IMR-90 (cell line): ENCODE data around the gene PHLDB1. TPM values are rescaled to one million over a fixed set of nuclear protein-coding genes. Genes with fewer than 3 reads are reported as not detected.

Experiments
- ATAC-seq: fragments of 200-7000 bp; cut with Tn5 transposase; 2 replicates; pipeline ENCODE4 v1.9.1; 2020; ENCODE audit warnings: low read depth, mild to moderate bottlenecking, moderate library complexity
- BruUV-seq: library from RNA; stranded (reverse); fragments of 400-500 nt; replicated peaks from 2 replicates; lab custom pipeline; 2021; lab: Mats Ljungman, UMichigan
- CTCF ChIA-PET: fragments of 300-600 bp; formaldehyde crosslinking; extraction: SDS; loops from one replicate; lab custom pipeline; 2021; ENCODE audit warnings: antibody characterized with exemption; lab: Yijun Ruan, JAX
- POLR2A ChIA-PET: fragments of 300-600 bp; sonication (Branson Sonifier 250); formaldehyde crosslinking; loops from one replicate; lab custom pipeline; 2022; ENCODE audit warnings: antibody characterized with exemption; ENCODE audit not compliant: unreplicated experiment; lab: Charles Lee
- DNase-seq: peaks from one replicate; pipeline ENCODE4 v3.0.0; 2013
- H2AFZ ChIP-seq: replicated peaks from 2 replicates; pipeline ENCODE3; 2013; ENCODE audit warnings: low read length, mild to moderate bottlenecking; ENCODE audit not compliant: poor library complexity
- H2AK5ac ChIP-seq: 2 replicates; pipeline ENCODE4 v1.6.1; 2013; ENCODE audit warnings: low read depth, low read length, inconsistent platforms
- H2AK9ac ChIP-seq: replicated peaks from 2 replicates; pipeline ENCODE3; 2013; ENCODE audit warnings: mild to moderate bottlenecking, low read depth, low read length, moderate library complexity; ENCODE audit not compliant: poor library complexity
- H2BK120ac ChIP-seq: 2 replicates; pipeline ENCODE4 v1.6.1; 2013; ENCODE audit warnings: low read depth, low read length, inconsistent platforms
- H2BK15ac ChIP-seq: 3 replicates; pipeline ENCODE4 v1.6.1; 2013; ENCODE audit warnings: low read depth, low read length, inconsistent platforms
- H2BK20ac ChIP-seq: 2 replicates; pipeline ENCODE4 v1.6.1; 2013; ENCODE audit warnings: low read depth, mild to moderate bottlenecking, inconsistent platforms, low read length, moderate library complexity
- H2BK5ac ChIP-seq: 2 replicates; pipeline ENCODE4 v1.6.1; 2013; ENCODE audit warnings: mild to moderate bottlenecking, low read depth, low read length, inconsistent platforms; ENCODE audit not compliant: poor library complexity, severe bottlenecking
- H3K14ac ChIP-seq: replicated peaks from 2 replicates; pipeline ENCODE4 v1.6.1; 2013; ENCODE audit warnings: low read depth, low read length, inconsistent platforms
- H3K18ac ChIP-seq: 2 replicates; pipeline ENCODE4 v1.6.1; 2013; ENCODE audit warnings: low read depth, low read length, control low read depth
- H3K23ac ChIP-seq: 2 replicates; pipeline ENCODE4 v1.6.1; 2013; ENCODE audit warnings: low read depth, low read length, inconsistent platforms
- H3K27ac ChIP-seq: 2 replicates; pipeline ENCODE4 v1.5.1; 2013; ENCODE audit warnings: mild to moderate bottlenecking, control low read depth, low read length; ENCODE audit not compliant: insufficient read depth
- H3K27me3 ChIP-seq: 2 replicates; pipeline ENCODE4 v1.6.1; 2013; ENCODE audit warnings: low read length; ENCODE audit not compliant: control insufficient read depth, insufficient read depth
- H3K36me3 ChIP-seq: 2 replicates; pipeline ENCODE4 v1.6.1; 2013; ENCODE audit warnings: low read length, mixed read lengths; ENCODE audit not compliant: control insufficient read depth, insufficient read depth
- H3K4ac ChIP-seq: 2 replicates; pipeline ENCODE4 v1.6.1; 2013; ENCODE audit warnings: low read depth, low read length, inconsistent platforms
- H3K4me1 ChIP-seq: 2 replicates; pipeline ENCODE4 v1.6.1; 2013; ENCODE audit warnings: low read length, mixed read lengths; ENCODE audit not compliant: control insufficient read depth, insufficient read depth
- H3K4me2 ChIP-seq: 2 replicates; pipeline ENCODE4 v1.6.1; 2013; ENCODE audit warnings: low read depth, mild to moderate bottlenecking, control low read depth, low read length, moderate library complexity
- H3K4me3 ChIP-seq: 2 replicates; pipeline ENCODE4 v1.5.1; 2013; ENCODE audit warnings: low read depth, mild to moderate bottlenecking, control low read depth, low read length, moderate library complexity; ENCODE audit not compliant: insufficient read depth
- H3K56ac ChIP-seq: 2 replicates; pipeline ENCODE4 v1.6.1; 2013; ENCODE audit warnings: low read length, inconsistent platforms; ENCODE audit not compliant: insufficient read depth; ENCODE audit errors: extremely low read depth
- H3K79me1 ChIP-seq, 2 experiments: 2 replicates each; pipeline ENCODE4 v1.6.1; 2013; ENCODE audit warnings: low read length in 2 of 2, inconsistent platforms in 1 of 2, low read depth in 1 of 2
- H3K9ac ChIP-seq: 2 replicates; pipeline ENCODE4 v1.6.1; 2013; ENCODE audit warnings: low read depth, low read length, control low read depth
- H3K9me1 ChIP-seq: 2 replicates; pipeline ENCODE4 v1.6.1; 2013; ENCODE audit warnings: low read length, inconsistent platforms; ENCODE audit not compliant: insufficient read depth
- H3K9me3 ChIP-seq: 2 replicates; pipeline ENCODE4 v1.6.1; 2013; ENCODE audit warnings: low read length; ENCODE audit not compliant: control insufficient read depth, insufficient read depth
- H4K20me1 ChIP-seq: 2 replicates; pipeline ENCODE4 v1.6.1; 2013; ENCODE audit warnings: low read length, inconsistent platforms; ENCODE audit not compliant: insufficient read depth
- H4K5ac ChIP-seq: 2 replicates; pipeline ENCODE4 v1.6.1; 2013; ENCODE audit warnings: mild to moderate bottlenecking, low read depth, low read length, control low read depth
- H4K8ac ChIP-seq, 2 experiments: 2 replicates each; pipeline ENCODE4 v1.6.1; 2013; ENCODE audit warnings: low read depth in 2 of 2, low read length in 2 of 2, control low read depth in 1 of 2, inconsistent platforms in 1 of 2
- H4K91ac ChIP-seq: 2 replicates; pipeline ENCODE4 v1.6.1; 2013; ENCODE audit warnings: low read depth, low read length, inconsistent platforms; ENCODE audit not compliant: insufficient read depth
- MAZ ChIP-seq: IDR thresholded peaks from 2 replicates; pipeline ENCODE4 v1.6.1; 2012; ENCODE audit warnings: low read depth, mild to moderate bottlenecking, low read length, improper control_type of control experiment, moderate library complexity, borderline replicate concordance
- POLR2A ChIP-seq: IDR thresholded peaks from 2 replicates; pipeline ENCODE4 v1.6.1; 2012; ENCODE audit warnings: mild to moderate bottlenecking, low read depth, low read length
- SMC3 ChIP-seq: fragments of 150-350 bp; IDR thresholded peaks from 2 replicates; pipeline ENCODE4 v1.6.1; 2016; ENCODE audit warnings: low read depth, mild to moderate bottlenecking, antibody characterized with exemption, low read length, moderate library complexity
- WGBS, 2 experiments: methylation state at CpG; one replicate each; pipeline versions ENCODE4 v1.1.5 to v1.1.7; 2013; ENCODE audit warnings: missing lambda C conversion rate in 2 of 2; ENCODE audit not compliant: insufficient read length in 1 of 2; ENCODE audit errors: extremely low coverage in 2 of 2; 5-methylcytosine and 5-hydroxymethylcytosine counted together
- dilution Hi-C: fragments of 300-500 bp; cut with HindIII; formaldehyde crosslinking; loops from one replicate; pipeline ENCODE4 v1.14.3; 2018; ENCODE audit warnings: low sequenced_read_pairs; ENCODE audit not compliant: unreplicated experiment
- in situ Hi-C: fragments of 300-500 bp; cut with MboI; formaldehyde crosslinking; loops from 3 replicates; pipeline ENCODE4 v1.14.3; 2019; ENCODE audit warnings: low sequenced_read_pairs, inconsistent platforms, mixed read lengths
- intact Hi-C: fragments of 100-400 bp; cut with micrococcal nuclease; formaldehyde crosslinking; loops from 2 replicates; pipeline ENCODE4 v1.10.0; 2022
- polyA plus RNA-seq, 3 experiments: library from polyadenylated mRNA; depleted of rRNA; stranded (reverse); fragments of >200 nt; gene quantifications; 2 replicates each; pipeline ENCODE4 v1.2.3, GENCODE V29; 2012; ENCODE audit warnings: low replicate concordance in 1 of 3
- total RNA-seq: library from RNA; depleted of rRNA; stranded (reverse); fragments of >200 nt; gene quantifications from 2 replicates; pipeline ENCODE4 v1.2.3, GENCODE V29; 2012

PHLDB1 gene
- total and polyA plus RNA-seq, 2 of the 4 experiments (the other 2 are of a cell fraction), result 40.0 to 90.4 TPM

GRCh38 chr11:118621071-118621783 lies 13.8 kb downstream of the PHLDB1 start:
- peaks cover 33% of the 10 kb centered on the region for H3K36me3 ChIP-seq

More at GRCh38 chr11:118621071-118621783, 13.8 kb downstream of the PHLDB1 start:
- peak overlapping the region; percentile 97 for H2BK120ac ChIP-seq
- peak; percentile 62 for ATAC-seq
- no peaks in the 10 kb centered on the region for H3K9me3 ChIP-seq
- H3K4me1 ChIP-seq, result peaks cover 43% of the 10 kb centered on the region
- TF ChIP-seq MAZ (peak; percentile 95), SMC3 (no peak), POLR2A (peak; percentile 59)
- H2BK15ac ChIP-seq, result peak overlapping the region; percentile 94
- DNase-seq, result peak; percentile 86
- peak overlapping the region; percentile 89 for H2BK20ac ChIP-seq
- dilution Hi-C loops (no loop called here), in situ Hi-C loops (no loop called here), intact Hi-C loops (no loop called here)
- H4K8ac ChIP-seq, result peak overlapping the region; percentile 67 to 91
- H2BK5ac ChIP-seq, result peak overlapping the region; percentile 99
- 0% methylated on average over 19 of the region's 38 CpGs; no CpG with 5 or more reads in 1 of the 2 experiments for WGBS, 2 experiments
- H3K9me1 ChIP-seq, result peaks cover 27% of the 10 kb centered on the region
- H4K20me1 ChIP-seq, result peaks cover 50% of the 10 kb centered on the region
- CTCF ChIA-PET, result interaction anchor here (0.6 to 2.0 kb wide), 2 partner anchors 9 to 1616 kb away, joined by 3 to 9 read pairs; no protein-coding TSS in a partner anchor
- peak overlapping the region; percentile 99 for H3K4me2 ChIP-seq
- peak overlapping the region; percentile 99 for H3K9ac ChIP-seq
- H3K27me3 ChIP-seq, result no peaks in the 10 kb centered on the region
- peak overlapping the region; percentile 87 for H3K4me3 ChIP-seq
- peak overlapping the region; percentile 75 for H2AFZ ChIP-seq
- POLR2A ChIA-PET, result interaction anchor here (0.6 to 4.4 kb wide), 3 partner anchors 13 to 1444 kb away, joined by 3 to 36 read pairs (median 20); partner anchors contain the start of gene PHLDB1
- peak overlapping the region; percentile 94 for H3K23ac ChIP-seq
- H3K14ac ChIP-seq, result peak overlapping the region; percentile 99
- peak overlapping the region; percentile 79 for H3K56ac ChIP-seq
- peak overlapping the region; percentile 92 for H4K91ac ChIP-seq
- peak overlapping the region; percentile 99 for H3K4ac ChIP-seq
- BruUV-seq, result no TSS peak
- H2AK5ac ChIP-seq, result peak overlapping the region; percentile 100
- peak overlapping the region; percentile 90 for H3K18ac ChIP-seq
- H4K5ac ChIP-seq, result peak overlapping the region; percentile 97
- peak overlapping the region; percentile 95 for H3K27ac ChIP-seq
- H3K79me1 ChIP-seq, result peaks cover 21 to 72% of the 10 kb centered on the region in 2 experiments; a peak in 3 of 4 replicates
- peak overlapping the region; percentile 91 for H2AK9ac ChIP-seq
